PC-9 (cell line): Measurements from ENCODE around the gene MAFG.

Experiments
- CTCF ChIP-seq: fragments of 200-600 bp; sonication (generic); conservative IDR thresholded peaks from 2 replicates; pipeline ENCODE4 v1.6.1; 2017; ENCODE audit warnings: mixed run types, antibody characterized with exemption, mild to moderate bottlenecking, moderate library complexity
- EZH2 ChIP-seq: fragments of 200-600 bp; sonication (generic); IDR thresholded peaks from 2 replicates; pipeline ENCODE4 v1.8.0; 2017; ENCODE audit warnings: antibody characterized with exemption, low read depth

DNA sequence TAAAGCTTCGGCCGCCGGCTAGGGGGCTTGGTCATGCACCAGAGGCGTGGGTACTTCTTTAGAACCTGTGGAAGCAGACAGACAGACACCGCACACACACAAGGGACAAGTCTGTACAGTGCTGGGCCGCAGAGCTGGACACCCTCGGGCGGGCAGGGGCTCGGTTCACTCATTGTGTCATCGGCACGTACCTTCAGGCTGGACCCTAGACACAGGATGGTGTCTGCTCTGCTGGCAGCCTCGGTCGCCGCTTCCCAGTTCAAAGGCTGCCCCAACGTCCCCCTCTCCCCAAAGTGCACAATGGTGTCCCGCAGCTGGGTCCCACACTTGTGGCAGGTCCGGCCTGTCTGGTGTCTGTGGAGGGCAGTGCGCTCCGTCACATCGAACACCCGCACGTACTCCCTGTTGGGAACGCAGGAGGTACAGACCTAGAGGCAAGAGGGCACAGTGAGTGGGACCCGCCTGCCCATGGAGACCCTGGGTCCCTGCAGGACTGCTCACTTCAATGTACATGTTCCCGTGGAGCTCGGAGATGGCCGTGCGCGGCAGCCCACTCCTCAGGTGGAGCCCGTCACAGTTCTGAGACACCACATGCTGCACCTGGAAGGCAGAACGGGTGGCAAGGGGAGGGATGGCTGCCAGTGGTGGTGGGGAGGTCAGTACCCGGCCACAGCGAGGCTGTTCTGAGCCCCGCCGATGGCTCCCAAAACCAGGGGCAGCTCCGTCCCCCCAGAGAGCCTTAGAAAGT, 13.3 kb downstream of the MAFG start:
- TF ChIP-seq CTCF (no peak), EZH2 (no peak)
